SK-N-SH treated with all-trans-retinoic acid at 6 μM for 48 hours (cell line): ENCODE measurements around the gene MPPED1.

Source experiments
- ATAC-seq: fragments of 200-7000 bp; cut with Tn5 transposase; 3 replicates; pipeline ENCODE4 v1.9.1; 2020; ENCODE audit warnings: mild to moderate bottlenecking, moderate library complexity
- ARNTL ChIP-seq: fragments of 450-650 bp; formaldehyde crosslinking; IDR thresholded peaks from 2 replicates; pipeline ENCODE4 v1.5.0; 2020; ENCODE audit warnings: low read depth, mild to moderate bottlenecking, moderate library complexity, borderline replicate concordance
- CSDC2 ChIP-seq: fragments of 250-450 bp; sonication (Bioruptor Pico); IDR thresholded peaks from 2 replicates; pipeline ENCODE4 v1.5.0; 2020; ENCODE audit warnings: mild to moderate bottlenecking, moderate library complexity
- ESRRG ChIP-seq: fragments of 250-450 bp; sonication (Bioruptor Pico); IDR thresholded peaks from 2 replicates; pipeline ENCODE4 v1.6.1; 2021; ENCODE audit warnings: mild to moderate bottlenecking
- GLIS3 ChIP-seq: fragments of 250-450 bp; sonication (Bioruptor Pico); IDR thresholded peaks from 2 replicates; pipeline ENCODE4 v1.5.0; 2020; ENCODE audit warnings: mild to moderate bottlenecking, moderate library complexity
- ISL1 ChIP-seq: fragments of 250-450 bp; sonication (Bioruptor Pico); IDR thresholded peaks from 2 replicates; pipeline ENCODE4 v2.1.2; 2022; ENCODE audit warnings: mild to moderate bottlenecking, moderate library complexity
- OSR1 ChIP-seq: fragments of 250-450 bp; sonication (Bioruptor Pico); IDR thresholded peaks from 2 replicates; pipeline ENCODE4 v1.8.0; 2022; ENCODE audit warnings: moderate library complexity, mild to moderate bottlenecking, inconsistent platforms
- RARB ChIP-seq: fragments of 250-450 bp; sonication (Bioruptor Pico); IDR thresholded peaks from 2 replicates; pipeline ENCODE4 v1.8.0; 2021; ENCODE audit warnings: mild to moderate bottlenecking, moderate library complexity
- SNAI2 ChIP-seq: fragments of 250-450 bp; sonication (Bioruptor Pico); IDR thresholded peaks from 2 replicates; pipeline ENCODE4 v1.5.0; 2020; ENCODE audit warnings: mild to moderate bottlenecking, moderate library complexity
- TCF4 ChIP-seq: fragments of 250-450 bp; sonication (Bioruptor Pico); IDR thresholded peaks from 2 replicates; pipeline ENCODE4 v1.8.0; 2021; ENCODE audit warnings: mild to moderate bottlenecking, moderate library complexity, borderline replicate concordance
- ZC3H10 ChIP-seq: fragments of 250-450 bp; sonication (Bioruptor Pico); IDR thresholded peaks from 2 replicates; pipeline ENCODE4 v1.5.1; 2021; ENCODE audit warnings: mild to moderate bottlenecking, moderate library complexity
- ZFP3 ChIP-seq: fragments of 250-450 bp; sonication (Bioruptor Pico); IDR thresholded peaks from 2 replicates; pipeline ENCODE4 v1.5.0; 2020; ENCODE audit warnings: mild to moderate bottlenecking, moderate library complexity
- ZFP30 ChIP-seq: fragments of 450-650 bp; formaldehyde crosslinking; IDR thresholded peaks from 2 replicates; pipeline ENCODE4 v1.5.0; 2022; ENCODE audit warnings: mild to moderate bottlenecking, moderate library complexity
- ZNF70 ChIP-seq: fragments of 450-650 bp; formaldehyde crosslinking; IDR thresholded peaks from 2 replicates; pipeline ENCODE4 v1.5.0; 2020; ENCODE audit warnings: mild to moderate bottlenecking, moderate library complexity
- ZNF8 ChIP-seq: fragments of 450-650 bp; formaldehyde crosslinking; IDR thresholded peaks from 2 replicates; pipeline ENCODE4 v1.5.0; 2020; ENCODE audit warnings: mild to moderate bottlenecking, moderate library complexity
- TF ChIP-seq, protein P1 (sequence below): fragments of 250-450 bp; sonication (Bioruptor Pico); IDR thresholded peaks from 2 replicates; pipeline ENCODE4 v1.5.1; 2020; ENCODE audit warnings: low read depth, mild to moderate bottlenecking, moderate library complexity
- TF ChIP-seq, protein P2 (sequence below): fragments of 250-450 bp; sonication (Bioruptor Pico); IDR thresholded peaks from 2 replicates; pipeline ENCODE4 v1.5.1; 2021; ENCODE audit warnings: mild to moderate bottlenecking, moderate library complexity
- TF ChIP-seq, protein P3 (sequence below): fragments of 250-450 bp; sonication (Bioruptor Pico); IDR thresholded peaks from 2 replicates; pipeline ENCODE4 v1.8.0; 2020; ENCODE audit warnings: mild to moderate bottlenecking, moderate library complexity, borderline replicate concordance
- TF ChIP-seq, protein P4 (sequence below): fragments of 250-450 bp; sonication (Bioruptor Pico); IDR thresholded peaks from 2 replicates; pipeline ENCODE4 v1.5.0; 2020; ENCODE audit warnings: mild to moderate bottlenecking, moderate library complexity
- TF ChIP-seq, protein P5 (sequence below): fragments of 250-450 bp; sonication (Bioruptor Pico); IDR thresholded peaks from 2 replicates; pipeline ENCODE4 v1.8.0; 2021; ENCODE audit warnings: low read depth, mild to moderate bottlenecking, moderate library complexity, borderline replicate concordance

Gene MPPED1

DNA sequence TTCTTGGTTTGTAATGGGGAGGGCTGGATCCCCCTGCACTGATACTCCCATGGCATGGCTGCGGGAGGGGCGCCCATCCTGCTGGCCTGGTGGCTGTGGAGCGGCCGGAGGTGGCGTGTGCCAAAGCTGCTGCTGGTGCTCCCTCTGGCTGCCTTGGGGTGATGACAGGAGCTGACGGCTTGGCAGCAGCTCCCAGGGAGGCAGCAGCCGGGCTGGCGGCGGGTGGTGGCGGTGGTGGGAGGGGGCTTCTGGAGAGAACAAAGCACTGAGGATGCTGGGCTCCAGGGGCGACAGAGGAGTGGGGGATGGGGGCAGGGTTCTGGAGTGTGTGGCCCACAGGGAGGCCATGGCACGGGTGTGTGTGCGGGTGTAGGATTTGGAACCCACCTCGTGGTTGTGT, 11.4 kb upstream of the MPPED1 start:
- TF ChIP-seq, protein P1, sequence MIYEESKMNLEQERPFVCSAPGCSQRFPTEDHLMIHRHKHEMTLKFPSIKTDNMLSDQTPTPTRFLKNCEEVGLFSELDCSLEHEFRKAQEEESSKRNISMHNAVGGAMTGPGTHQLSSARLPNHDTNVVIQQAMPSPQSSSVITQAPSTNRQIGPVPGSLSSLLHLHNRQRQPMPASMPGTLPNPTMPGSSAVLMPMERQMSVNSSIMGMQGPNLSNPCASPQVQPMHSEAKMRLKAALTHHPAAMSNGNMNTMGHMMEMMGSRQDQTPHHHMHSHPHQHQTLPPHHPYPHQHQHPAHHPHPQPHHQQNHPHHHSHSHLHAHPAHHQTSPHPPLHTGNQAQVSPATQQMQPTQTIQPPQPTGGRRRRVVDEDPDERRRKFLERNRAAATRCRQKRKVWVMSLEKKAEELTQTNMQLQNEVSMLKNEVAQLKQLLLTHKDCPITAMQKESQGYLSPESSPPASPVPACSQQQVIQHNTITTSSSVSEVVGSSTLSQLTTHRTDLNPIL (CRISPR knock-in tag): no peak
- no peak for TF ChIP-seq ZNF8 (CRISPR knock-in tag)
- TF ChIP-seq ISL1 (CRISPR knock-in tag): no peak
- no peak for TF ChIP-seq ZFP3 (CRISPR knock-in tag)
- no peak for TF ChIP-seq ZFP30 (CRISPR knock-in tag)
- TF ChIP-seq SNAI2 (CRISPR knock-in tag): no peak
- TF ChIP-seq GLIS3: no peak
- TF ChIP-seq, protein P2, sequence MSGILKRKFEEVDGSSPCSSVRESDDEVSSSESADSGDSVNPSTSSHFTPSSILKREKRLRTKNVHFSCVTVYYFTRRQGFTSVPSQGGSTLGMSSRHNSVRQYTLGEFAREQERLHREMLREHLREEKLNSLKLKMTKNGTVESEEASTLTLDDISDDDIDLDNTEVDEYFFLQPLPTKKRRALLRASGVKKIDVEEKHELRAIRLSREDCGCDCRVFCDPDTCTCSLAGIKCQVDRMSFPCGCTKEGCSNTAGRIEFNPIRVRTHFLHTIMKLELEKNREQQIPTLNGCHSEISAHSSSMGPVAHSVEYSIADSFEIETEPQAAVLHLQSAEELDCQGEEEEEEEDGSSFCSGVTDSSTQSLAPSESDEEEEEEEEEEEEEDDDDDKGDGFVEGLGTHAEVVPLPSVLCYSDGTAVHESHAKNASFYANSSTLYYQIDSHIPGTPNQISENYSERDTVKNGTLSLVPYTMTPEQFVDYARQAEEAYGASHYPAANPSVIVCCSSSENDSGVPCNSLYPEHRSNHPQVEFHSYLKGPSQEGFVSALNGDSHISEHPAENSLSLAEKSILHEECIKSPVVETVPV: no peak
- TF ChIP-seq RARB (CRISPR knock-in tag): no peak
- no peak for TF ChIP-seq TCF4
- ATAC-seq: no peak

DNA sequence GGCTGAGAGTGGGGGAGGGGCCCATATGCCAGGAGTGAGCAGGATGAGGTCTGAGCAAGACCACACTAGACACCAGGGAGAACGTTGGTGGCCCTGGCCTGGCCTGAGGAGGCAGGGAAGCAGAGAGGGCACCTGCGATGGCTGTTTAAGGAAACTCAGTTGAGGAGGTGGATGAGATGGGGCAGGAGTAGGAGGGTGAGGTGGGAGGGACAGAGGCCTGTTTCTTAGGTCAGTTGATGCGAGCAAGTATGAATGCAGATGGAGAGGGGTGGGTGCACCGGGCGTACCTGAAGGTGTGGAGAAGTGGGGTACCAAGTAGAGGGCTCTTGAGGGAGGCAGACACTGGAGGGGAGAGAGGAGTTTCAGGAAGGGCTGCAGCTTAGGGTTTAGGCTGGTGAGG, 10.6 kb upstream of the MPPED1 start:
- ATAC-seq: no peak
- TF ChIP-seq SNAI2 (CRISPR knock-in tag): no peak

DNA sequence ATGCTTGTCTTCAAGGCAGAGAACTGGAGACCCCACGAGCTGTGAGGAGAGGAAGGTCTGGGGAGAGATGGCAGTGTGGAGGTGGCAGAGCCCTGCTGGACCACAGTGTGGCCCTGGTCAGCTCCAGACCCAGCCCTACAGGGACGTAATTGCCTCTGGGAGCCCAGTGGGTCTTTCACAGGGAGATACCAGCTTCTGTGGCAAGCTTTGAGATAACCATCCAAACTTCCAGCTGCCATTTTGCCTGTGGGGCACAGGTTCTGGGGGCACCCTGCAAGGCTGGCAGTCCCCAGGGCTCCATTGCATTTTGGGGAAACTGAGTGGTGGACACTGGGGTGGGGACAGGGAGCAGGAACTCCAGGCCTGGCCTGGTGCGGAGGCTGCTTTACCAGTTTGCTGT, 10.2 kb upstream of the MPPED1 start:
- no peak for ATAC-seq
- TF ChIP-seq CSDC2 (no peak), ZFP30 (CRISPR knock-in tag) (no peak), ISL1 (CRISPR knock-in tag) (no peak), ZNF8 (CRISPR knock-in tag) (no peak), ARNTL (CRISPR knock-in tag) (no peak), ZC3H10 (CRISPR knock-in tag) (no peak)
- TF ChIP-seq, protein P2: no peak
- TF ChIP-seq, protein P3, sequence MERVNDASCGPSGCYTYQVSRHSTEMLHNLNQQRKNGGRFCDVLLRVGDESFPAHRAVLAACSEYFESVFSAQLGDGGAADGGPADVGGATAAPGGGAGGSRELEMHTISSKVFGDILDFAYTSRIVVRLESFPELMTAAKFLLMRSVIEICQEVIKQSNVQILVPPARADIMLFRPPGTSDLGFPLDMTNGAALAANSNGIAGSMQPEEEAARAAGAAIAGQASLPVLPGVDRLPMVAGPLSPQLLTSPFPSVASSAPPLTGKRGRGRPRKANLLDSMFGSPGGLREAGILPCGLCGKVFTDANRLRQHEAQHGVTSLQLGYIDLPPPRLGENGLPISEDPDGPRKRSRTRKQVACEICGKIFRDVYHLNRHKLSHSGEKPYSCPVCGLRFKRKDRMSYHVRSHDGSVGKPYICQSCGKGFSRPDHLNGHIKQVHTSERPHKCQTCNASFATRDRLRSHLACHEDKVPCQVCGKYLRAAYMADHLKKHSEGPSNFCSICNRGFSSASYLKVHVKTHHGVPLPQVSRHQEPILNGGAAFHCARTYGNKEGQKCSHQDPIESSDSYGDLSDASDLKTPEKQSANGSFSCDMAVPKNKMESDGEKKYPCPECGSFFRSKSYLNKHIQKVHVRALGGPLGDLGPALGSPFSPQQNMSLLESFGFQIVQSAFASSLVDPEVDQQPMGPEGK (CRISPR knock-in tag): no peak
- TF ChIP-seq, protein P1 (CRISPR knock-in tag): no peak
- TF ChIP-seq, protein P4, sequence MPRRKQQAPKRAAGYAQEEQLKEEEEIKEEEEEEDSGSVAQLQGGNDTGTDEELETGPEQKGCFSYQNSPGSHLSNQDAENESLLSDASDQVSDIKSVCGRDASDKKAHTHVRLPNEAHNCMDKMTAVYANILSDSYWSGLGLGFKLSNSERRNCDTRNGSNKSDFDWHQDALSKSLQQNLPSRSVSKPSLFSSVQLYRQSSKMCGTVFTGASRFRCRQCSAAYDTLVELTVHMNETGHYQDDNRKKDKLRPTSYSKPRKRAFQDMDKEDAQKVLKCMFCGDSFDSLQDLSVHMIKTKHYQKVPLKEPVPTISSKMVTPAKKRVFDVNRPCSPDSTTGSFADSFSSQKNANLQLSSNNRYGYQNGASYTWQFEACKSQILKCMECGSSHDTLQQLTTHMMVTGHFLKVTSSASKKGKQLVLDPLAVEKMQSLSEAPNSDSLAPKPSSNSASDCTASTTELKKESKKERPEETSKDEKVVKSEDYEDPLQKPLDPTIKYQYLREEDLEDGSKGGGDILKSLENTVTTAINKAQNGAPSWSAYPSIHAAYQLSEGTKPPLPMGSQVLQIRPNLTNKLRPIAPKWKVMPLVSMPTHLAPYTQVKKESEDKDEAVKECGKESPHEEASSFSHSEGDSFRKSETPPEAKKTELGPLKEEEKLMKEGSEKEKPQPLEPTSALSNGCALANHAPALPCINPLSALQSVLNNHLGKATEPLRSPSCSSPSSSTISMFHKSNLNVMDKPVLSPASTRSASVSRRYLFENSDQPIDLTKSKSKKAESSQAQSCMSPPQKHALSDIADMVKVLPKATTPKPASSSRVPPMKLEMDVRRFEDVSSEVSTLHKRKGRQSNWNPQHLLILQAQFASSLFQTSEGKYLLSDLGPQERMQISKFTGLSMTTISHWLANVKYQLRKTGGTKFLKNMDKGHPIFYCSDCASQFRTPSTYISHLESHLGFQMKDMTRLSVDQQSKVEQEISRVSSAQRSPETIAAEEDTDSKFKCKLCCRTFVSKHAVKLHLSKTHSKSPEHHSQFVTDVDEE (CRISPR knock-in tag): no peak

DNA sequence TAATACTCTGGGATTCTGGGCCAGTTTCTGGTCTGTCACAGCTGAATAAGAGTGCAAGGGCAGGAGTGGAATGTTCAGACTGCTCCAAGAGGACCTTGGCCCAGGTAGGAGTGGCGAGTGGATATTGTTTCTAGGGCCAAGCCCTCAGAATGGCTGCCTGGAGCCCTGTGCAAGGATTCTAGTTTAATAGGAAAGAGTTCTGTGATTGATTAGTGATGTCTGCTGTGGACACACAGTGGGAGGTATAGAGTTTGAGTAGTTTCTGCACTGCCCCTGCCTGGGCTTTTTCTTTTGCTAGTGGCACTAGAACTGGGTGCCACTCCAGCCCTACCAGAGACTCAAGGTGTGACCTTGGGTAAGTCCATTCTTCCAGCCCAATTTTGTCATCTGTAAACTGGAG, 9.7 kb upstream of the MPPED1 start:
- no peak for ATAC-seq
- TF ChIP-seq ARNTL (CRISPR knock-in tag): no peak
- TF ChIP-seq ZNF8 (CRISPR knock-in tag): no peak
- TF ChIP-seq ZC3H10 (CRISPR knock-in tag): no peak
- TF ChIP-seq ZNF70 (CRISPR knock-in tag): no peak
- no peak for TF ChIP-seq TCF4
- no peak for TF ChIP-seq ISL1 (CRISPR knock-in tag)
- no peak for TF ChIP-seq GLIS3
- no peak for TF ChIP-seq ZFP3 (CRISPR knock-in tag)
- TF ChIP-seq, protein P5, sequence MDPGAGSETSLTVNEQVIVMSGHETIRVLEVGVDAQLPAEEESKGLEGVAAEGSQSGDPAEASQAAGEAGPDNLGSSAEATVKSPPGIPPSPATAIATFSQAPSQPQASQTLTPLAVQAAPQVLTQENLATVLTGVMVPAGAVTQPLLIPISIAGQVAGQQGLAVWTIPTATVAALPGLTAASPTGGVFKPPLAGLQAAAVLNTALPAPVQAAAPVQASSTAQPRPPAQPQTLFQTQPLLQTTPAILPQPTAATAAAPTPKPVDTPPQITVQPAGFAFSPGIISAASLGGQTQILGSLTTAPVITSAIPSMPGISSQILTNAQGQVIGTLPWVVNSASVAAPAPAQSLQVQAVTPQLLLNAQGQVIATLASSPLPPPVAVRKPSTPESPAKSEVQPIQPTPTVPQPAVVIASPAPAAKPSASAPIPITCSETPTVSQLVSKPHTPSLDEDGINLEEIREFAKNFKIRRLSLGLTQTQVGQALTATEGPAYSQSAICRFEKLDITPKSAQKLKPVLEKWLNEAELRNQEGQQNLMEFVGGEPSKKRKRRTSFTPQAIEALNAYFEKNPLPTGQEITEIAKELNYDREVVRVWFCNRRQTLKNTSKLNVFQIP (CRISPR knock-in tag): no peak
- TF ChIP-seq OSR1: no peak
- no peak for TF ChIP-seq ESRRG (CRISPR knock-in tag)
- no peak for TF ChIP-seq ZFP30 (CRISPR knock-in tag)
